Activated CD4-positive, alpha-beta T cell treated with anti-CD3 and anti-CD28 coated beads, Interleukin-2, amount 10 ng/mL, durations not matched to agents 7 days and 5 days (primary cell): ENCODE results near the gene INSYN1. TPM values are rescaled to one million over a fixed set of nuclear protein-coding genes. Genes with fewer than 3 reads are reported as not detected.
"Not testable (repeated sequence)": the region's sequence is repeated elsewhere in the genome, so short reads cannot be mapped to it uniquely, and the experiment has no call there.

Source experiments
- CTCF ChIA-PET: fragments of 350-600 bp; sonication (Branson Sonifier 250); formaldehyde crosslinking; loops from one replicate; lab custom pipeline; 2021; ENCODE audit warnings: antibody characterized with exemption; lab: Charles Lee
- POLR2A ChIA-PET: fragments of 350-600 bp; sonication (Branson Sonifier 250); formaldehyde crosslinking; loops from one replicate; lab custom pipeline; 2021; ENCODE audit warnings: antibody characterized with exemption; lab: Charles Lee
- DNase-seq: peaks from one replicate; pipeline ENCODE4 v3.0.0-alpha.2; 2020
- H3K27ac Mint-ChIP-seq: one replicate; pipeline ENCODE4 v1.8.0; 2021; ENCODE audit warnings: mild to moderate bottlenecking, moderate library complexity, mixed read lengths
- H3K27me3 Mint-ChIP-seq: one replicate; pipeline ENCODE4 v1.8.0; 2021; ENCODE audit warnings: mixed read lengths
- H3K36me3 Mint-ChIP-seq: one replicate; pipeline ENCODE4 v1.8.0; 2021; ENCODE audit warnings: low read depth, mixed read lengths
- H3K4me1 Mint-ChIP-seq: one replicate; pipeline ENCODE4 v1.8.0; 2021; ENCODE audit warnings: mixed read lengths
- H3K4me3 Mint-ChIP-seq: one replicate; pipeline ENCODE4 v1.8.0; 2021; ENCODE audit warnings: mild to moderate bottlenecking, moderate library complexity, mixed read lengths
- H3K9me3 Mint-ChIP-seq: one replicate; pipeline ENCODE4 v1.8.0; 2021; ENCODE audit warnings: mixed read lengths
- total RNA-seq, 2 experiments: library from RNA; stranded (reverse); gene quantifications; one replicate each; pipeline ENCODE4 v1.2.3, GENCODE V29; 2021

INSYN1 gene, protein sequence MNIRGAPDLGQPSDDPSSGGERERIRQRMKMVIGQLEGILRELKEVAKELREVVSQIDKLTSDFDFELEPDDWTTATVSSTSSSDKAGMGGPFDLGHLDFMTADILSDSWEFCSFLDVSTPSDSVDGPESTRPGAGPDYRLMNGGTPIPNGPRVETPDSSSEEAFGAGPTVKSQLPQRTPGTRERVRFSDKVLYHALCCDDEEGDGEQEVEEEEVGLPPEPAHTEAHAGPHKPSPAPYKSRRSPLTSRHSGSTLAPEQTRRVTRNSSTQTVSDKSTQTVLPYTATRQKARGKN
- total RNA-seq, result not detected

DNA sequence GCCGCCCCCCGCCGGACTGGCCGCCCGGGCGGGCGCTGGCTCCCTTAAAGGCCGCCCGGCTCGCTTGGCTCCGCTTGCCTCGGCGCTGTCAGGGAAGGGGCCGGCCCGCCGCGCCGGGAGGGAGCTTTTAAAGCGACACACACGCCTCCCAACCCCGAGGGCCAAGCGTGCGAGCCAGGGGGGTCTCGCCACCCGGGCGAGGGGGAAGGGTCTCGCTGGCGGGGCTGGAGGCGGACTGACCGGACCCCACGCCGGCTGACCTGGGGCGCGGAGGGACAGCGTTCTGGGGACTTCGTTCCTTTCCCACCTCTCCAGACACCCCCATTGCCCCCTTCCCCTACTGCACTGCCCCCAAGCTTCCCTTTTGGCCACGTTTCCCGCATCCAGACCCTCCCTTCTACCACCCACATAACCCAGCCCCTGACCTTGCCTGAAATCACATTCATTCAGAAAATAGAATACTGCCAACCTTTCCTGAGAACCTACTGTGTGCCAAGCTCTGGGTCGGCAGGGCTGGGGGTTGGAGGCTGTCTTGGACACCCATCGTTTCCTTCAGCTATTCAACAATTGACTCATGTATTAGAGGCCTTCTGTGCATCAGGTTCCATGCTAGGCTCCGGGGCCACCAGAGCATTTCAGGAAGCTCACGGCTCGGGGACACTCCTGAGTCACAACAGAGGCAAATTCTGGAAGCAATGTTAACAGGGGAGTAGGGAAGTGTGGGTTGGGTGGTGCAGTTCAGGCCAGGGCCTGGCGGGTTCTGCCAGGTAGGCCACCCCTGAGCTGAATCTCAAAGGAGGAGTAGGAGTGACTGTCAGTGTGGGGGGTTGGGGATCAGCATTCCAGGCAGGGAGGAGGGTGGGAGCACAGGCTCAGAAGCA, at the start of gene INSYN1:
Gene INSYN1, minus strand, starts transcription at position 102 of the 881 bp plus-strand sequence. CDS start 2,221 bp downstream, outside the sequence.
- POLR2A ChIA-PET, result no interaction called here
- no peak within 1 kb of the TSS for H3K4me3 Mint-ChIP-seq
- CTCF ChIA-PET, result interaction anchor here (1.0 kb wide), 1 partner anchor 353 kb away, joined by 3 read pairs; no protein-coding TSS in a partner anchor
- H3K9me3 Mint-ChIP-seq, result no peaks in the 10 kb centered on the region
- H3K27me3 Mint-ChIP-seq, result peaks cover 49% of the 10 kb centered on the region
- no peak for DNase-seq
- no peaks in the 10 kb centered on the region for H3K36me3 Mint-ChIP-seq
- no peaks in the 10 kb centered on the region for H3K4me1 Mint-ChIP-seq
- H3K27ac Mint-ChIP-seq, result no peak within 1 kb of the TSS

DNA sequence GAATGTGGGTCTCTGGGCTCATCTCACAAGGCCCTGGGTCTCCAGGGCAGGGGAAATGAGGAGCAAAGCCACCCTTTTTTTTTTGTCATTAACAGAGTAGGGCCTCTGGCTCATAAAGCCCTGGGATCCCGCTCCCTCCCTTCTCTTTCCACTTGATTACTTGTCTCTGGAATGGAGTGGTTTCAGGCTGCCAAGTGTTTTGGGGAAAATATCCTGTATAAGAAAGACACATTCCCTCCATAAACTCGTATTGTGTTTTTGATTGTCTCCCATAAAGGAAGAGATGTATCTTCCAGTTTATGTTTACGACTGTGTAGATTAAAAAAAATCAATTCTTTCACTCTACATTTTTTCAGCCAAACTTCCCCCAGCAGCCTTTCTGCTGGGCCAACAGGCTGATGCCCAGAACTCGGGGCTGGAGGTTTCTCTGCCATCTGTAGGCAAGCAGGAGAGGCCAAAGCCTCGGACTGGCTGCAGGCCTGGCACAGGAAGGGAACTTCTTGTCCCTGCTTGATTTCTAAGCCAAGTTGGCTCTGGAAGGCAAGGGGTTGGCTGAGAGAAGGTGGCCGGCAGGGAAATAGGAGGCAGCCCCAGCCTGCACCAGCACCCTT, 49.4 kb upstream of the INSYN1 start:
- H3K4me1 Mint-ChIP-seq, result peaks cover 4% of the 10 kb centered on the region
- no peaks in the 10 kb centered on the region for H3K36me3 Mint-ChIP-seq
- no peaks in the 10 kb centered on the region for H3K9me3 Mint-ChIP-seq
- no peak overlapping the region for H3K27ac Mint-ChIP-seq
- no peaks in the 10 kb centered on the region for H3K27me3 Mint-ChIP-seq
- DNase-seq, result no peak
- CTCF ChIA-PET, result no interaction called here
- no peak overlapping the region for H3K4me3 Mint-ChIP-seq
- POLR2A ChIA-PET, result no interaction called here

DNA sequence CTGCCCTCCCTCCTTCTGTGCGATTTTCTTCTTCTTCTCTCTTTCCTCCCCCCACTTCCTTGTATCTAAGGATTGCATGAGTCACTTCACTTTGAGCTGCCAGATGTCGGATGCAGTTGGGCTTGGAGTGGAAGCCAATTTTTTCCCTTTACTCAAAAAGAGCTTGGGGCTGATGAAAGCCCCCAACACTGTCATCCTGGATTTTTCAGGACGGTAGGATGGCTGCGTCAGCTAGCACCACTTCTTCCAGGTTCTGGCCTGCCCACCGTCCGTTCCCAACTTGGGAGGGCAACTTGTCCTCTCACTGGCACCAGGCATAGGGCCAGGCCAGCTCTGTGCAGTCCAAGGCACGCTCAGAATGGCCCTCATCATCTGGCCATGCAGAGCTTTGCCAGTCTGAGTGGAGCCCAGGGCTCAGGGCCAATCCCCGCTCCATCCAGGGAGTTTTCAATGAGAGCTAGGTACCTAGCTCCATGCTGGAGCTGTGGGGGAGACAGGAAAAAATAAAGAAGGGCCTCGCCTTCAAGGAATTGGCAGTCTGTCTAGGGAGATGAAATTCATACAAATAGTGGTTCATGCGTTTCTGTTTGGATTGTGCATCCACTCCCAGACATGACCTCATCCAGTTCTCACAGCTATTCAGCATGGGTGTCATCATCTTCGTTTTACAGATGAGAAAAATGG, 47.7 kb upstream of the INSYN1 start:
- ChIA-PET POLR2A (no interaction called here), CTCF (interaction anchor here (1.5 kb wide), 1 partner anchor 21 kb away, joined by 4 read pairs; no protein-coding TSS in a partner anchor)
- Mint-ChIP-seq H3K27ac (no peak overlapping the region), H3K4me3 (no peak overlapping the region), H3K36me3 (no peaks in the 10 kb centered on the region), H3K27me3 (no peaks in the 10 kb centered on the region), H3K9me3 (no peaks in the 10 kb centered on the region), H3K4me1 (peaks cover 4% of the 10 kb centered on the region)
- DNase-seq, result no peak

DNA sequence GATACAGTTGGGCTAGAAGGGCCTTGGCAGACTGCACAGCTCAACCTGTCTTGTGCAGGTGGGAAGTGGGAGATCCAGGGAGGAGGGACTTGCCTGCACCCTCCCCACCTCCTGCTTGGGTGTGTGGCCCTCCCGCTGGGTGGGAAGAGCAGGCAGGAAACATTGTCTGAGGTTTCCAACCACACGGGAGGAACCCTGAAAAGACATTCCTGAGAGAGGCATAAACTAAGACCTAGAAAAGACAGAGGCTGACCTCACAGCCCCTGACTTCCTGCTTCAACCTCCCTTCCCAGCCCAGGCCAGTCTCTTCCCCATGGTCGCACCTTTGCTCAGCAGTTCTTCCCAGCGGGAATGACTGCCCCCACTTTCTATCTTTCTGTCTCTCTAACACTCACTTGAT, 46.3 kb upstream of the INSYN1 start:
- no peaks in the 10 kb centered on the region for H3K27me3 Mint-ChIP-seq
- H3K4me1 Mint-ChIP-seq, result peaks cover 4% of the 10 kb centered on the region
- CTCF ChIA-PET, result no interaction called here
- POLR2A ChIA-PET, result no interaction called here
- H3K27ac Mint-ChIP-seq, result no peak overlapping the region
- no peak for DNase-seq
- H3K4me3 Mint-ChIP-seq, result no peak overlapping the region
- H3K9me3 Mint-ChIP-seq, result no peaks in the 10 kb centered on the region
- no peaks in the 10 kb centered on the region for H3K36me3 Mint-ChIP-seq

DNA sequence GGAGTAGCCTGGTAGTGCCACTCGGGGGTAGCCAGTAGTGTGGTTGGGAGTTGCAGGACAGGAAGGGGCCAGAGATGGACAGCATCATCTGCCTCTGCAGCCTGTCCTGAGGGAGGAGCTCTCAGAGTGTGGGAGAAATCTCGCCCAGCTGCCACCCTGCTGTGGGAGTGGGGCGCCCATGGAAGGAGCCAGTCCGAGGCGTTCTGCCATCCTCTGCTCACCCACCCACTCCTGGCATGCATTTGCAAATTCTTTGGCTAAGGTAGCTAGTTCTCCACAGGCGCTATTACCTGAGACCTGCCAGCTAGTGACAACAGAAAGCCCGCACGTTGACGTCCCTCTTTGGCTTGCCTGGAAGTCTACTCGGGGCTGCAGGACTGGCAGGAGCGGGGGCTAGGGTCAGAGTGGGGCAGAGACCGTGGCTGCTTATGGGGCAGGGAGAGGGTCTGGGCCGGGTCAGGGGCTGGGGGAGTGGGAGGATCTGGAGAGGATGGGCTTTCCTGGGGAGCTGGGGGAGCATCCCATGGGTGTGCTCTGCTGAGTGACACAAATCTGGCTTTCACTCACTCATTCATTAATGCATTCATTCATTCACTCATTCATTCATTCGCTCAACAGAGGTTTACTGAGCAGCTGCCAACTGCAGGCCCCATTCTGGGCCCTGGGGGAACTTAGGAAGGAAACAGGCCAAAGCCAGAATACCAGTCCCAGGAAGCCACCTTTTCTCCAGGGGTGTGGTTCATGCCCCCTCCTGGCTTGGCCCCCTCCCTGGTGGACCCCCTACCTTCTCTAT, 44.4 kb upstream of the INSYN1 start:
- H3K27ac Mint-ChIP-seq, result no peak overlapping the region

DNA sequence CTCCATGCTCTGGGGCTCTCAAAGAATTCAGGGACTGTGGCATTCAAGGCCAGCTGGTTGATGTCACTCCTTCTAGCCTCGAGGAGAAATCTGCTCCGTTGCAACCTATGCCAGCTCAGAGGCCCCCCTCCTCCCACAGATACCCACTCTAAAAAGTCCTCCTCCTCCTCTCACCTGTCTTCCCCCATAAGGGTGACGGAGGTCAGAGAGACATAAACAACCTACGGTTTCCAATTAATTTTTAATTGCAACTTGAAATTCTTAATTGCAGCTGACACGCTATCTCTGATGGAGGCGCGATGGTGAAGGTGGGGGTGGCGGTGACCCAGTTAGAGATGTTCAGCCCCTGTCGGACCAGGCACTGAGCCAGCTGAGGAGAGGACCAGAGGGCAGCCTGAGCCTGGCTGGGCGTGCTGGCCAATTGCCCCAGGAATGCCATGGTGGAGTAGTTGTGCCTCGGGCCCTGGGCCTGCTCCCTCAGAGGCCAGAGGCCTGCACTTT, 43.2 kb upstream of the INSYN1 start:
- Mint-ChIP-seq H3K27ac (no peak overlapping the region), H3K27me3 (no peaks in the 10 kb centered on the region), H3K4me1 (peaks cover 4% of the 10 kb centered on the region), H3K4me3 (no peak overlapping the region), H3K9me3 (no peaks in the 10 kb centered on the region), H3K36me3 (no peaks in the 10 kb centered on the region)
- POLR2A ChIA-PET, result no interaction called here
- DNase-seq, result no peak
- CTCF ChIA-PET, result no interaction called here

More for the DNA sequence above, 44.4 kb upstream of the INSYN1 start:
- H3K9me3 Mint-ChIP-seq, result no peaks in the 10 kb centered on the region
- ChIA-PET POLR2A (no interaction called here), CTCF (interaction anchor here (0.6 kb wide), 1 partner anchor 1073 kb away, joined by 3 read pairs; no protein-coding TSS in a partner anchor)
- H3K4me3 Mint-ChIP-seq, result no peak overlapping the region
- no peak for DNase-seq
- H3K36me3 Mint-ChIP-seq, result no peaks in the 10 kb centered on the region
- H3K4me1 Mint-ChIP-seq, result peaks cover 4% of the 10 kb centered on the region
- no peaks in the 10 kb centered on the region for H3K27me3 Mint-ChIP-seq

DNA sequence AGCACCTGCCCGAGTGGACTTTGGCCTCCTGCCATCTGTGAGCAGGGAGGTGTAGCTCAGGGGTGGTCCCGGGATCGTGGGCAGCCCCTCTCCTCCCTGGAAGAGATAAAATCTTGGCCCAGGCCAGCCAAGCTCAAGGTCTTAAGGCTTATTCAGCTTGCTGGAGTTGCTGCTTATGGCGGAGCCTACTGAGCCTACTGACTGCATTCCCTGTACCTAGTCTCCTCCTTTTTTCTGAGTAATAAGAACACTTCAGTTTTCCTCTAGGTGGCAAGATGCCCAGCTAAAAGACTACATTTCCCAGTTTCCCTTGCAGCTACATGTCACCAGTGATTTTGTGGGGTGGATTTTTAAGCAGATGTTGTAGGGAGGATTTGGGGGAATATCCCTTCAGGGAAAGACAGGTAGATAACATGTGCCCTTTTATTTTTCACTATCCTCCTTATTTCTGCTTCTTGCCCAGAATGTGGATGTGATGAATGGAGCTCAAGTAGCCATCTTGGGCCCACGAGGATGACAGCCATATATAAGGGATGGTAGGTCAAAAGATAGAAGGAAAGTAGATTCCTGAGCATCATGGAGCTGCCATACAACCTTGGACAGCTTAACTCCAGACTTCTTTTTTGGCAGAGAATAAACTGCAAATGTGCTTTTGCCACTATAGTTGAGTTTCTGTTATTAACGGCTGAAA, 41.4 kb upstream of the INSYN1 start:
- CTCF ChIA-PET, result no interaction called here

DNA sequence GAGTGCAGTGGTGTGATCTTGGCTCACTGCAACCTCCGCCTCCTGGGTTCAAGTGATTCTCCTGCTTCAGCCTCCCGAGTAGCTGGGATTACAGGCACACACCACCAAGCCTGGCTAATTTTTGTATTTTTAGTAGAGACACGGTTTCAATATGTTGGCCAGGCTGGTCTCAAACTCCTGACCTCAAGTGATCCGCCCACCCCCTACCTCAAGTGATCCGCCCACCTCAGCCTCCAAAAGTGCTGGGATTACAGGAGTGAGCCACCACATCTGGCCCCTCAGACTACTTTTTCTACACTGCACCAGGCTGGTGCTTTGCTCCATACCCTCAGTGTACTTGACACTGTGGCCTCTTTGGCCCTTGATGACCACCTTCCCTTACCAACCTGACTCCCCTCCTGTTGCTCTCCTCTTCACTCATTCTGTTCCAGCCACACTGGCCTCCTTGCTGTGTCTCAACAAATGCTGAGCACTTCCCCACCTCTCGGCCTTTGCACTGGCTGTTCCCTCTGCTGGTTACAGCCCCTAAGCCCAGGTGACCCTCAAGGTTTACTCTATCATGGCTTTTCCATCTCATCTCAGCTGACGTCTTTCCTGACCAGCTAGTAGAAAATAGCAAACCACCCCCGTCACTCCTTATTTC, 39.9 kb upstream of the INSYN1 start:
- H3K9me3 Mint-ChIP-seq, POLR2A ChIA-PET, H3K36me3 Mint-ChIP-seq, H3K27ac Mint-ChIP-seq, H3K4me1 Mint-ChIP-seq, H3K27me3 Mint-ChIP-seq, H3K4me3 Mint-ChIP-seq, DNase-seq: not testable (repeated sequence)
- CTCF ChIA-PET, result interaction anchor here (0.6 to 1.0 kb wide), 2 partner anchors 156 to 518 kb away, joined by 3 read pairs; no protein-coding TSS in a partner anchor

More for the DNA sequence above, 41.4 kb upstream of the INSYN1 start:
- DNase-seq, result no peak
- POLR2A ChIA-PET, result no interaction called here
- Mint-ChIP-seq H3K27me3 (no peaks in the 10 kb centered on the region), H3K9me3 (no peaks in the 10 kb centered on the region), H3K4me3 (no peak overlapping the region), H3K4me1 (peaks cover under 1% of the 10 kb centered on the region), H3K36me3 (no peaks in the 10 kb centered on the region), H3K27ac (no peak overlapping the region)

DNA sequence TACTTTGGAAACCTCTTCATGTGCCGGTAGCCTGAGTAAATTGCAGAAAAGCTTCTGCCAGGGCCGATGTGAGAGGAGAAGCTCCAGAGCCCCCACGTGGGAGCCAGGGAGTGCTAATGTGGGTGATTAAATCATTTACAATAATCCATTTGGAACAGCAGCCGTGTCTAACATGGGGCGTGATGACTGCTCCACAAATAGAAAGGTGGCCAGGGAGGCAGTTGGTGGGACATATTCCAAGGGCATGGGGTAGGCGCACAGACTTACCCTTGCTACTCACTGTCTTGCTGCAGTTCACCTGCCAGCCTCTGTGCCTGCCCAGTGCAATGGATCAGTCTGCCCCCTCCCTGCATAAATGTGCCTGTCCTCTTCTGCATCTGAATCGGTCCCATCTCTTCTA, 39.3 kb upstream of the INSYN1 start:
- H3K27ac Mint-ChIP-seq, result no peak overlapping the region
- H3K36me3 Mint-ChIP-seq, result no peaks in the 10 kb centered on the region
- CTCF ChIA-PET, result interaction anchor here (1.0 kb wide), 1 partner anchor 156 kb away, joined by 3 read pairs; no protein-coding TSS in a partner anchor

DNA sequence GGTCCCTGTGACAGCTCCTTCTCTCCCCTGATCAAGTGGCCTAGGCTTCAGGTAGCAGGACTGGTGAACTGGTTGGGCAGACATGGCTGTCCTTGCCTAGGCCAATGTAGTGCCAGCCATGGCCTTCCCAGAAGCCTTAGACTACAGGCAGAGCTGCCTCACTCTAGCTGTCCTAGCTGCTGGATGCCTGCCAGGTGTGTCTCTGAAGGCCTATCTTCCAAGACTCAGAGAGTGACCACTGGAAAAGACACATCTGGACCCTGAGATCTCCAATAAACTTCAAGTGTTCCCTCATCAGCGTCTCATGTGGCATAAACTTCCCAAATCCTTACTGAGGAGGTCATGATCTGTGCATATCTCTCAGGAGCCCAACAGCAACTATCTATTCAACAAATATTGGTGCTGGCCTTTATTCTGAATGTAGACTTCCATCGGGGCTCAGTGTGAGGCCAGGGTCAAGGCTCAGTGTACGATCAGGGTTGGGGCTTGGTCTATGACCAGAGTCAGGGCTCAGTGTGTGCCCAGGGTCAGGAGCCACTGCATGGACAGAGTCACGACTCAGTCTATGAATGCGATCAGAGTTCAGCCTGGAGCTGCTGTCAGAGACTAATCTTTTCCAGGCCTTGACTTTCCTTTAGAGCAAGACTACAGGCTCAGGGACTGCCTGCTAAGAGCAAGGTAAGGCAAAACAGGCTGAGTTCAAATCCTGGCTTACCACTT, 36.5 kb upstream of the INSYN1 start:
- Mint-ChIP-seq H3K9me3 (no peaks in the 10 kb centered on the region), H3K36me3 (no peaks in the 10 kb centered on the region), H3K4me3 (no peak overlapping the region), H3K27ac (no peak overlapping the region), H3K4me1 (no peaks in the 10 kb centered on the region), H3K27me3 (no peaks in the 10 kb centered on the region)
- ChIA-PET CTCF (no interaction called here), POLR2A (no interaction called here)
- DNase-seq, result no peak

More for the DNA sequence above, 39.3 kb upstream of the INSYN1 start:
- no peaks in the 10 kb centered on the region for H3K27me3 Mint-ChIP-seq
- no peaks in the 10 kb centered on the region for H3K4me1 Mint-ChIP-seq
- H3K9me3 Mint-ChIP-seq, result no peaks in the 10 kb centered on the region
- no peak overlapping the region for H3K4me3 Mint-ChIP-seq
- DNase-seq, result no peak
- POLR2A ChIA-PET, result no interaction called here
